ENCODE results near the gene AGL.
"Not testable (repeated sequence)": the region's sequence is repeated elsewhere in the genome, so short reads cannot be mapped to it uniquely, and the experiment has no call there.

Gene AGL

GRCh38 chr1:99891997-99892396, 41.8 kb downstream of the AGL start:
- DNase-seq, result no peak
- Histone ChIP-seq H3K9me3 (ENCODE audit: insufficient read depth, low read depth, low read length) (no peaks in the 10 kb centered on the region), H3K79me2 (ENCODE audit: control insufficient read depth, insufficient read depth, low read length, poor library complexity) (no peaks in the 10 kb centered on the region), H4K12ac (ENCODE audit: low read depth, low read length) (no peak overlapping the region), H3K4ac (ENCODE audit: low read depth, low read length) (no peak overlapping the region), H2BK5ac (ENCODE audit: low read depth, low read length, poor library complexity) (no peak overlapping the region), H3K4me1 (ENCODE audit: control insufficient read depth in 1 of 2, insufficient read depth in 2 of 2, low read length in 2 of 2) (no peaks in the 10 kb centered on the region), H3K4me3 (ENCODE audit: low read depth, low read length) (no peak overlapping the region), H2BK12ac (ENCODE audit: low read length) (no peak overlapping the region), H2BK120ac (ENCODE audit: insufficient read depth, low read length, poor library complexity) (no peak overlapping the region), H3K23ac (ENCODE audit: low read length) (no peak overlapping the region), H3K27me3 (ENCODE audit: insufficient read depth, low read length) (no peaks in the 10 kb centered on the region), H3K27ac (ENCODE audit: low read depth, low read length) (no peak overlapping the region), H3K36me3 (ENCODE audit: control insufficient read depth in 1 of 2, insufficient read depth in 2 of 2, low read length in 2 of 2) (peaks cover 0 to 4% of the 10 kb centered on the region in 2 experiments), H3K4me2 (ENCODE audit: low read length) (no peak overlapping the region), H4K91ac (ENCODE audit: low read depth, low read length) (no peak overlapping the region), H3K9ac (ENCODE audit: low read length) (no peak overlapping the region), H3K18ac (ENCODE audit: low read length) (no peak overlapping the region), H2AK5ac (ENCODE audit: low read length) (no peak overlapping the region), H3K79me1 (ENCODE audit: low read length) (no peaks in the 10 kb centered on the region), H4K8ac (ENCODE audit: low read depth, low read length) (no peak overlapping the region), H2AFZ (ENCODE audit: insufficient read depth, low read length, poor library complexity) (no peak overlapping the region), H3K14ac (ENCODE audit: low read length) (no peak overlapping the region)
- no CpG with 5 or more reads among the region's 1 CpG for WGBS (ENCODE audit: extremely low coverage, insufficient coverage, insufficient read length)

- H3K14ac ChIP-seq (ENCODE audit: low read length); H3K79me2 ChIP-seq (ENCODE audit: control insufficient read depth, insufficient read depth, low read length, poor library complexity); H3K9ac ChIP-seq (ENCODE audit: low read length); H3K79me1 ChIP-seq (ENCODE audit: low read length); H3K4ac ChIP-seq (ENCODE audit: low read depth, low read length); H3K4me1 ChIP-seq (ENCODE audit: control insufficient read depth in 1 of 2, insufficient read depth in 2 of 2, low read length in 2 of 2); H3K9me3 ChIP-seq (ENCODE audit: insufficient read depth, low read depth, low read length); H3K27me3 ChIP-seq (ENCODE audit: insufficient read depth, low read length); H2AK5ac ChIP-seq (ENCODE audit: low read length); H4K12ac ChIP-seq (ENCODE audit: low read depth, low read length); H2BK5ac ChIP-seq (ENCODE audit: low read depth, low read length, poor library complexity); H3K18ac ChIP-seq (ENCODE audit: low read length); H3K4me2 ChIP-seq (ENCODE audit: low read length); H4K8ac ChIP-seq (ENCODE audit: low read depth, low read length); H3K27ac ChIP-seq (ENCODE audit: low read depth, low read length); H2BK12ac ChIP-seq (ENCODE audit: low read length); H2BK120ac ChIP-seq (ENCODE audit: insufficient read depth, low read length, poor library complexity); H3K36me3 ChIP-seq (ENCODE audit: control insufficient read depth in 1 of 2, insufficient read depth in 2 of 2, low read length in 2 of 2); H4K91ac ChIP-seq (ENCODE audit: low read depth, low read length); H3K4me3 ChIP-seq (ENCODE audit: low read depth, low read length); H2AFZ ChIP-seq (ENCODE audit: insufficient read depth, low read length, poor library complexity); DNase-seq; H3K23ac ChIP-seq (ENCODE audit: low read length): not testable (repeated sequence)
- WGBS (ENCODE audit: extremely low coverage, insufficient coverage, insufficient read length), result no CpG with 5 or more reads among the region's 4 CpGs
These were observed 53.1 kb downstream of the AGL start for GRCh38 chr1:99903278-99903677.

GRCh38 chr1:99906535-99906934, 56.4 kb downstream of the AGL start:
- no peaks in the 10 kb centered on the region for H3K4me1 ChIP-seq (ENCODE audit: control insufficient read depth in 1 of 2, insufficient read depth in 2 of 2, low read length in 2 of 2)
- no peak overlapping the region for H3K4ac ChIP-seq (ENCODE audit: low read depth, low read length)
- H4K91ac ChIP-seq (ENCODE audit: low read depth, low read length), result no peak overlapping the region
- no peak for DNase-seq
- H3K79me1 ChIP-seq (ENCODE audit: low read length), result no peaks in the 10 kb centered on the region
- H3K23ac ChIP-seq (ENCODE audit: low read length), result no peak overlapping the region
- no peak overlapping the region for H3K18ac ChIP-seq (ENCODE audit: low read length)
- no peak overlapping the region for H3K4me2 ChIP-seq (ENCODE audit: low read length)
- no peaks in the 10 kb centered on the region for H3K79me2 ChIP-seq (ENCODE audit: control insufficient read depth, insufficient read depth, low read length, poor library complexity)
- no peak overlapping the region for H2BK120ac ChIP-seq (ENCODE audit: insufficient read depth, low read length, poor library complexity)
- H2BK5ac ChIP-seq (ENCODE audit: low read depth, low read length, poor library complexity), result no peak overlapping the region
- no peak overlapping the region for H4K8ac ChIP-seq (ENCODE audit: low read depth, low read length)
- peaks cover 0 to 2% of the 10 kb centered on the region in 2 experiments for H3K36me3 ChIP-seq (ENCODE audit: control insufficient read depth in 1 of 2, insufficient read depth in 2 of 2, low read length in 2 of 2)
- no peak overlapping the region for H3K27ac ChIP-seq (ENCODE audit: low read depth, low read length)
- H3K9me3 ChIP-seq (ENCODE audit: insufficient read depth, low read depth, low read length), result no peaks in the 10 kb centered on the region
- H3K4me3 ChIP-seq (ENCODE audit: low read depth, low read length), result no peak overlapping the region
- H2BK12ac ChIP-seq (ENCODE audit: low read length), result no peak overlapping the region
- H3K14ac ChIP-seq (ENCODE audit: low read length), result no peak overlapping the region
- H4K12ac ChIP-seq (ENCODE audit: low read depth, low read length), result no peak overlapping the region
- no peak overlapping the region for H2AFZ ChIP-seq (ENCODE audit: insufficient read depth, low read length, poor library complexity)
- H3K9ac ChIP-seq (ENCODE audit: low read length), result no peak overlapping the region
- H2AK5ac ChIP-seq (ENCODE audit: low read length), result no peak overlapping the region
- no peaks in the 10 kb centered on the region for H3K27me3 ChIP-seq (ENCODE audit: insufficient read depth, low read length)

- no peaks in the 10 kb centered on the region for H3K79me1 ChIP-seq (ENCODE audit: low read length)
- no peaks in the 10 kb centered on the region for H3K27me3 ChIP-seq (ENCODE audit: insufficient read depth, low read length)
- H3K79me2 ChIP-seq (ENCODE audit: control insufficient read depth, insufficient read depth, low read length, poor library complexity), result no peaks in the 10 kb centered on the region
- no peak overlapping the region for H3K4ac ChIP-seq (ENCODE audit: low read depth, low read length)
- H3K27ac ChIP-seq (ENCODE audit: low read depth, low read length), result no peak overlapping the region
- peaks cover 3 to 5% of the 10 kb centered on the region in 2 experiments for H3K36me3 ChIP-seq (ENCODE audit: control insufficient read depth in 1 of 2, insufficient read depth in 2 of 2, low read length in 2 of 2)
- H4K8ac ChIP-seq (ENCODE audit: low read depth, low read length), result no peak overlapping the region
- H3K4me3 ChIP-seq (ENCODE audit: low read depth, low read length), result no peak overlapping the region
- no peak overlapping the region for H4K91ac ChIP-seq (ENCODE audit: low read depth, low read length)
- no CpG with 5 or more reads among the region's 3 CpGs for WGBS (ENCODE audit: extremely low coverage, insufficient coverage, insufficient read length)
- no peaks in the 10 kb centered on the region for H3K9me3 ChIP-seq (ENCODE audit: insufficient read depth, low read depth, low read length)
- H2AK5ac ChIP-seq (ENCODE audit: low read length), result no peak overlapping the region
- no peak overlapping the region for H3K9ac ChIP-seq (ENCODE audit: low read length)
- H4K12ac ChIP-seq (ENCODE audit: low read depth, low read length), result no peak overlapping the region
- H3K18ac ChIP-seq (ENCODE audit: low read length), result no peak overlapping the region
- H3K4me2 ChIP-seq (ENCODE audit: low read length), result no peak overlapping the region
- no peak for DNase-seq
- H2BK5ac ChIP-seq (ENCODE audit: low read depth, low read length, poor library complexity), result no peak overlapping the region
- no peak overlapping the region for H2BK120ac ChIP-seq (ENCODE audit: insufficient read depth, low read length, poor library complexity)
- H2AFZ ChIP-seq (ENCODE audit: insufficient read depth, low read length, poor library complexity), result no peak overlapping the region
- no peaks in the 10 kb centered on the region for H3K4me1 ChIP-seq (ENCODE audit: control insufficient read depth in 1 of 2, insufficient read depth in 2 of 2, low read length in 2 of 2)
- no peak overlapping the region for H2BK12ac ChIP-seq (ENCODE audit: low read length)
- no peak overlapping the region for H3K23ac ChIP-seq (ENCODE audit: low read length)
- H3K14ac ChIP-seq (ENCODE audit: low read length), result no peak overlapping the region
These were observed 67.1 kb downstream of the AGL start for GRCh38 chr1:99917214-99917613.
